Stimulated activated naive CD4-positive, alpha-beta T cell treated with Interleukin-2 at 50 U/mL for 16 hours (primary cell): ENCODE data around the gene DBR1.
A peak's percentile ranks its signal among the peaks of the same experiment; 100 is the strongest.
"Not testable (repeated sequence)": the region's sequence is repeated elsewhere in the genome, so short reads cannot be mapped to it uniquely, and the experiment has no call there.

Experiments used
- DNase-seq: peaks from one replicate; lab custom pipeline; 2025; lab: John Stamatoyannopoulos, UW

The DBR1 gene

DNA sequence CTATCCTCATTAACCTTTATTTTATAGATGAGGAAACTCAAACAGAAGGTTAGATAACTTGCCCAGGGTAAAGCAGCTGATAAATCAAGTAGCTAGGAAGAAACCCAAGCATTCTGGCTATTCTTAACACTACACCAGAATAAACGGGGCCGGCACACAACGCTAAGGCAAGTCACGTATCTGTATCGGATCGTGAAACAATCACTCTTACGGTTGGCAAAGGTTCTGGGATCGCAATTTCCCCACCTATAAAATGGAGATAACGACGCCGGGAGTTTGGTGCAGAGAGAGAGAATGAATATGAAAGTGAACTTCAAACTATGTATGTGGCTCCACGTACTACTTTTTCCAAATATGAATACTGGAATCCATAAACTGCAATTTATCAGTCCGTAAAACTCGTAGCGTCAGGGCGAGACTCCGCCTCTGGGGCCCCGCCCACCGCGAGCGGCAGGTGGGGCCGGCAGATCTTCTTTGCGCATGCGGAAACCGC lies 12.1 kb upstream of the DBR1 start:
- DNase-seq: peak; percentile 88

DNA sequence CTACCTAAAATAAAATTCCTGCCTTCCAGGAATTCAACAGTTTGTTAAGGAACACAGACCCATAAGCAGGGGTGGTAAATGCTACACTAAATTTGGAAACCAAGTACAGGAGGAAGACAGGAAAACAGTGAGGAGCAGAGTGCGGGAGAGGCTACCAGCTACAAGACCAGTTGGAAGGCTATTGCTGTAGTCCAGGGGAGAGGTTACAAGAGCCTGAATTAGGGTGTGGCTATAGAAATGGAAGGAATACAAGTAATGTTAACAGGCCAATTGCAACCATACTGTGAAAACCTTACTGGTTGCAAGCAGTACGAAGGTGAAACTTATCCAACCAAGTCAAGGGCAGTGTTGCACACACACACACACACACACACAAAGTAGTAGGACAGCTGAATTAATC lies 11.5 kb upstream of the DBR1 start:
- no peak for DNase-seq

DNA sequence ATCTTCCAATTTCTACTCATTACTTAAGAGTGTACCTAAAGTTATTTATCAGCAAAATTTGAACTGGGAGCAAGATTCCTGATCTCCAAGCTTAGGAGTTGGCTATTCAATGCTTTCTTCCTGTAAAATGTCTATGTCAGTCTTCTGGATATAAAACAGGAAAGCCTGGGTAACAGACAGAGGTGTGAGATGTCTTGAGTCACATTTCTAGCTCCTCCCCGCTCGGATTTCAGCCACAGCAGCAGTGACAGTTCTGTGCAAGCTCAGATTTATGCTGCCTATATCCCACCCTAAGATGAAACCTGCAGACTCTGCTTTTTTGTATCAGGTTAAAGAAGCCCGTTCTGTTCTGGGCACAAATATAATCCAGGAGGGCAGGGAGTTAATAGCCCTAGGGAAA lies 10.3 kb upstream of the DBR1 start:
- no peak for DNase-seq

DNA sequence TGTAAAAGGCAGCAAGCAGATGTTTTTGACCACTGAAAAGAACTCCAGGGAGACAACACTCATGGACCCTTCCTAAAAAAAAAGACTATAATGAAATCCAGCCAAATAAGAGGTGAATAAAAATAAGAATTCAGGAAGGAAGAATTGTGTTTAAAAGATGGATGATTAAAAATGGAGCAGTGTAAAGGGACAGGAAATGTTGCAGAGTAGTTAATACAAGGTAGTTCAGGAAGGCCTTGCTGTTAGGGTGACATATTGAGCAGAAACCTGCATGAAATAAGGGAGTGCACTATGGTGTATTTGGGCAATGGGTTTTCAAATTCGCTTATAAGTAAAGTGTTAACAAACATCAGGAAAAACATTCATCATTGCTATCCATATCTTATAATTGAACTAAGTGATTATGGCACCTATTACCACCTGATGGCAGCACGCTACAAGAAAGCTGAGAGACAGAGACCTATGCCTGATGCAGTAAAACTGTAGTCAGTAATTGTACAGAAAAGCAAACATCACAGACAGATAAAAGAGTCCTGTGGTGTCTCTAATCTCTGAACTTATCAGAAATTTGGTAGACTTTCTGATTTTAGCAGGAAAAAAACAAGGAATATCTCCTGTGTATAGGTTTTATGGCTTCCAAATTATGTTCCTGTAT lies 5.8 kb upstream of the DBR1 start:
- DNase-seq: no peak

DNA sequence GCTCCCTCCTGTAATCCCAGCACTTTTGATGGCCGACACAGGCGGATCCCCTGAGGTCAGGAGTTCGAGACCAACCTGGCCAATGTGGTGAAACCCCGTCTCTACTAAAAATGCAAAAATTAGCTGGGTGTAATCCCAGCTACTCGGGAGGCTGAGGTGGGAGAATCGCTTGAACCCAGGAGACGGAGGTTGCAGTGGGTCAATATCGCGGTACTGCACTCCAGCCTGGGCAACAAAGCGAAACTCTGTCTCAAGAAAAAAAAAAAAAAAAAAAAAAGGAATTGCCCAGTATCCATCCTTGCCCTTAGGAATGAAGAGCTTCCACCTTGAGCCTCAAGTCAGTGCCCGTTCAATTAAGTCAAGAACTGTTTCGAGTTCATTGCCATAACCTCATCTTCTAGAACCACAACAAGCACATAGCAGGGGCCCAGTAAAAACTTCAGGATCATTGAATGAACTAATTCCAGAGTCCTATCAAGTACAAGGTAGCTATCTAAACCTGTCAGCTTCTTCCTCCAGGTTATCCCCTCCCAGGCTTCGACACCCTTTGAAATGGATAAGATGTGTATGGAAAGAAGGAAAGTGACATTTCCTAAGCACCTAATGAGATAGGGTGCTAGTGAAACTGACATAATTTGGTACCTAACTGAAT lies 826 bp downstream of the DBR1 start:
- DNase-seq: no peak

DNA sequence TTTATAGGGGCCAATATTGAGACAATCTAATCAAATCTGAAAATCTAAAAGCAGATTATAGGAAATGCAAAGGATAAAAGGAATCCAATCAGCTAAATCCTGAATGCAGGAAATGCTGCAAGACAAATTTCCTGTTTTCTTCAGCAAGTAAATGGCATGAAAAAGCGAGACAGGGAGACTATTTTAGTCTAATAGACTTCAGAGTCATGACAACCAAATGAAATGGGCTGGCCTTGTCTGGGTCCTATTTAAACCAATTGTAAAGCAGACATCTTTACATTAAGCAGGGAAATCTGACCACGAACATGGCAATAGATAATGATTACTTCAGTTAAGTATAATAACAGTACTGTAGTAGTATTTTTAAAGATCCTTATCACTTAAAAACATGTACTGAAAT lies 2.1 kb downstream of the DBR1 start:
- no peak for DNase-seq

DNA sequence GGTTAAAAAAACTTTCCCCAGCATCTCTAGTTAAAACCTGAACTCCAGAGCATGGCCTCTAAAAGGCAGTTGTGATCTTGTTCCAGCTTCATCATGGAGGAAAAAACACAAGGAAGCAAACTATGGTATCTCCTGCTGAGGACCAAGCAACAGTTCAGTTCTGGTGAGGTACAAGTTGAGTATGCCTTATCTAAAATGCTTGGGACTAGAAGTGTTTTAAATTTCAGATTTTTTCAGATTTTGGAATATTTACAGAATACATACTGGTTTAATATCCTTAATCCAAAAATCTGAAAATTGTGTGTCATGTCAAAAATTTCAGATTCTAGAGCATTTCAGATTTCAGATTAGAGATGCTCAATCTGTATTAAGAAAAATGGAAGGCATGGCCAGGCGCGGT lies 9.7 kb downstream of the DBR1 start:
- no peak for DNase-seq

DNA sequence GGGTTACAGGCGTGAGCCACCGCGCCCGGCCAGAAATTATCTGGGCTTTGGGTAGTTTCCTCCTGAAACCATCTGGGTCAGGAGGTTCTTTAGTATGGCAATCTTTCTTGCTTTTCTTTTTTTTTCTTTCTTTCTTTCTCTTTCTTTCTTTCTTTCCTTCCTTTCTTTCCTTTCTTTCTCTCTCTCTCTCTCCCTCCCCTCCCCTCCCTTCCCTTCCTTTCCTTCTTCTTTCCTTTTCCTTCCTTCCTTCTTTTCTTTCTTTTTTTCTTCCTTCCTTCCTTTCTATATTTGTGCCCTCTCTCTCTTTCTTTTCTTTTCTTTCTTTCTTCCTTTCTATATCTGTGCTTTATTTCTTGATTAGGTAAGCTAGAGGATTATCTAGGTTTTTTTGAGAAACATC lies 17.0 kb downstream of the DBR1 start:
- no peak for DNase-seq

DNA sequence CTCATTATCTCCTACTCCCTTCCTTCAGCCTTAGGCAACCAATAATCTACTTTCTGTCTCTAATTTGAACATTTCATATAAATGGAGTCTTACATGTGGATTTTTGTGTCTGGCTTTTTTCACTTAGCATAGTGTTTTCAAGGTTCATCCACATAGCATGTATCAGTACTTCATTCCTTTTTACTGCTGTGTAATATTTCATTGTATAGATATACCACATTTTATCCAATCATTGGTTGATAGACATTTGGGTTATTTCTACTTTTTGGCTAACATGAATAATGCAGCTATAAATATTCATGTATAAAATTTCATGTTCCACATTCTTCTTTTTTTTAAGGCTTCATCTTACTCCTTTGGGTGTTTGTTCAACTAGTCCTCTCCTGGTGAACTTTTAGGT lies 20.2 kb downstream of the DBR1 start:
- DNase-seq: no peak

DNA sequence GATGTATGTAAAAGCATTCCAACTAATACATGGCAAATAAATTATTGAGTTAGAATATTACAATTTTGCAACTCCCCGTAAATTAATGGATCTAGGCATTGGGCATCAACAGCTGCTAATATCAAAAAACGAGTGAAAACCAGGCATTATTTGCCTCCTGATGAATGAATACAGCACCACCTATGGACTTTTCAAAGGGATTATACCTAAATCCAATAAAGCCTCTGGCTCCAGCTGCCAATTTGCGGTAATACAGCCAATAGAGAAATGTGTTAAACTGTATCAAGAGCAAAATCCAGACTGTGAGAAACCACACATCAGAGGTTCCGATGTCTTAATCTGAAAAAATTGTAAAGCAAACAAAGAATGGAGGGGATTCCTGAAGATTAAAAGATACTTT lies 26.2 kb downstream of the DBR1 start:
- DNase-seq: no peak

DNA sequence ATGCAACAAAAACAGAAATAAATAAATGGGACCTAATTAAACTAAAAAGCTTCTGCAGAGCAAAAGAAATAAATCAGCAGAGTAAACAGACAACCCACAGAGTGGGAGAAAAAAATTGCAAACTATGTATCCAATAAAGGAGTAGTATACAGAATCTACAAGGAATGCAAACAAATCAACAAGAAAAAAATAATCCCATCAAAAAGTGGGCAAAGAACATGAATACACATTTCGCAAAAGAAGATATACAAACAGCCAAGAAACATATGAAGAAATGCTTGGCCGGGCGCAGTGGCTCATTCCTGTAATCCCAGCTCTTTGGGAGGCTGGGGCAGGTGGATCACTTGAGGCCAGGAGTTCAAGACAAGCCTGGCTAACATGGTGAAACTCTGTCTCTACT lies 32.5 kb downstream of the DBR1 start:
- DNase-seq: not testable (repeated sequence)

DNA sequence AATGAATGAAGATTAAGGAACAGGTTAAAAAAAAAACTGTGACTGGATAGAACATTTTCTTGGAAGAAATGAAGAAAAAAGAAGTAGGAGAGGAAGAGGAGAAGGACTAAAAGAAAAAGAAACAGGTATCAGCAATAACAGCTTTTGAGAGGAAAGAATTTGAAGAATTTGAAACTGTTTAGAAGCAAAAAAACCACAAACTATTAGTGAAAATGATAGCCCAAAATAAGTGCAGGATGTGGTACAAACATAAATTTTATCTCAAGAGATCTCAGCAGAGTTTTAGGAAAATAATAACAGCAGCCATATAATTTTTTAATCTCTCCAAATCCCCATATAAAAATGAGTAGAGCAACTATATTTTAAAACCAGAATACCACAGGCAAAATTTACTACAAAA lies 33.8 kb downstream of the DBR1 start:
- no peak for DNase-seq

DNA sequence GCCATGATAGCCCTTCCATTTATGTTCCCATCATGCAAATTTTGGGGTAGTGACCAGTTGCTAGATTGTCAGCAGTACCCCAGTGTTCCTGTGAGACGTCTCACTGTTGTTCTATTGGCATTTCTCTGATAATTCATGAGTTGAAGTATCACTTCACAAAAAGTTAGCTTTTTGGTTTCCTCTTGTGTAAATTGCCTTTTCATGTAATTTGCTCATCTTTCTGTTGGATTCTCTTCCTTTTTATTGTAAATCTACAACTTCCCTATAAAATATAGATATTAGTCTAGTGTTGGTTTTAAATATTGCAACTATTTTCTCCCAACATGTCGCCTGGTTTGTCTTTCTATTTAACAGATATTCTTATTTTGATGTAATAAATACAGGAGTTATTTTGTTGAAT lies 35.0 kb downstream of the DBR1 start:
- no peak for DNase-seq

DNA sequence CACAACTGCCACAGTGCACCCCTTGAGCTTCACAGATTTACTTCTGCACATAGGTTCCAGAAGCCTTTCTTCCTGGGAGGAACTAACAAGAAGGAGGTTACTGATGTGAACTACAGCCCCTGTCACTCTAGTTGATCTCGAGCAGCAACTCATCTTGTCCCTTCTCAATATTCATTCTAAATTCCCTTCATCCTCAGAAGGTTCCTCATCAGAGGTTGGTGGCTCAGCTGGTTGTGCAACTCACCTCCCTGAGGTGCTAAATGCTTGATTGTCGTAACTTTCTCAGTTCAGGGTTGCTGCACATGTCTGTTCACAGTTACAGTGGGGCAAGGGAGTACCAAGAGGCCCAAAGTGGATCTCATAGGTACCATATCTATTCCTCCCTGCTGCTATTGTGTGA lies 36.9 kb downstream of the DBR1 start:
- no peak for DNase-seq

DNA sequence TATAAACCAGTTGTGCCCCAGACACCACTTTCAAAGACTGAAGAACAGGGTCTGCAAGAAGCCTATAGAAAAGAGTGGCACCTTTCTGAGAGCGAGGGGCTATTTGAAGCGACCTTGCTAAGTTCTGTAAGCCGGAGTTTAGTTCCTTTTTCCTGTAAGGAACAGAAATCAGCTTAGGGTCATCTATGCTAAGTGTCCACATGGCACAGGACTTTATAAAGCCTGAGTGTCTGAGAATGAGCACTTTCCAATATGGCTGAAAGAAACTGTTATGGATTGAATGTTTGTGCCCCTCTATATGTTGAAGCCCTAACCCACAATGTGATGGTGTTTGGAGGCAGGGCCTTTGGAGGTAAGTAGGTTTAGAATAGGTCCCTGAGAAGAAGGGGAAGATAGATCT lies 38.5 kb downstream of the DBR1 start:
- no peak for DNase-seq

DNA sequence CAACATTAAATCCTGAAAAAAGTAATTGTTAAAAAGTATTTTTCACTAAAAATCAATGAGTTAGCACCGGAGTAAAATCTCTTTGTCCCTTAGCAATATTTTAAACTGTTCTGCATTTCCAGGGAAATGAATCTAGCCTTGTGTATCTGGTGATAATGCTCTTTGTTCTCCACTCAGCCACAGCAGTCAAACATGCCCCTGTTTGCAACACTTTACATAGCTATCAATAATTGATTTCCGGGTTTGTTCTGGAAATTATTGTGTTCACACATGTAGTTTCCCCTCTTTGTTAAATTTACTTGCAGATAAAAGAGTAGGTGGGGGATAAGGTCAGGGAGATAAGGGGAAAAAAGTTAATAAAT lies 38.9 kb downstream of the DBR1 start:
- no peak for DNase-seq

DNA sequence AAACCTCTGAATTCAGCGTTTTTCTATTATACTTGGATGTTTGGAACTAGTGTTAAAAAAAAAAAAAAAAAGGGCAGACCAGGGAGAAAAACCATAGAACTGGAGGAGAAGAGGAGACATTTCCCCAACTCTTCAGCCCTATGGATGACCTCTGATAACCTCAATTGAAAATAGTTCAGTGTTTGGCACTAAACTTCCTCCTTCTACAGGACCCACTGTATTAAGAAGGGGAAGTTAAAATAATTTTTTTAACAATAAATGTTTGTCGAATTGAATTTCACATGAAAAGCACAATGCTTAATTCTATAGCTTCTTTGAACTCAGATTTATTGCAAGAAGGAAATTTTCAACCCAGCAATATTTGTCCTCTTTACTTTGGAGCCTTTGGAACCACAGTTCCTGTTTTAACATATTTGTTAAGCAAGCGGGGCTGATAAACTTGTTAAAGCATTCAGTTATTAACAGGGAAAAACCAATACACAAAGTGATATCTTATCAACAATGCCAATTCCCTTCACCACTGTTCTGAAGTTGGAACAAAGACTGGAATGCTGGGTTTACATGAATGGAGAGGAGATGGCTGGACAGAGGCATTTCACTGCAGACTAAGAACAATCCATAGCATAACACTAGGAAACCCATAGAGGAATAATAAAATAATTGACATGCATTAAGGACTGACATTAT lies 39.4 kb downstream of the DBR1 start:
- no peak for DNase-seq

DNA sequence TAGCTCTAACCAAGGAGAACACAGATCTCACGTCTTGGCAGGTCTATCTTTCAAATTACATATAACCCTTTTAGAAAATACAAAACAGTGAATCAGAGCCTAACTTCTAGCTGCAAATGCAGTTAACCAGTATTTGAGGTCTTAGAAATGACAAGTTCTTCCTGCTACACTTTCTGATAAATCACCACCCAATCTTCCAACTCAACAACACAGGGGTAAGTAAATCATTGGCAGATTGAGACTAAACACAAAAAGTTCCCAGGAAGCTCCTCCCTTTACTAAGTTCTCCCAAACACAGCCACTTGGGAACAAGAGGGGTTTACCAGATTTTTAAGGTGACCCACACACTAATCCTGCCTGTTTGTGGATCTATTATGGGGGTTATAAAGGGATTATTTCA lies 42.5 kb downstream of the DBR1 start, which contains the start of gene A4GNT:
A4GNT (minus strand) TSS at position 152 of the 400 bp plus-strand sequence. CDS start 1,134 bp downstream, outside the sequence.
- DNase-seq: no peak

DNA sequence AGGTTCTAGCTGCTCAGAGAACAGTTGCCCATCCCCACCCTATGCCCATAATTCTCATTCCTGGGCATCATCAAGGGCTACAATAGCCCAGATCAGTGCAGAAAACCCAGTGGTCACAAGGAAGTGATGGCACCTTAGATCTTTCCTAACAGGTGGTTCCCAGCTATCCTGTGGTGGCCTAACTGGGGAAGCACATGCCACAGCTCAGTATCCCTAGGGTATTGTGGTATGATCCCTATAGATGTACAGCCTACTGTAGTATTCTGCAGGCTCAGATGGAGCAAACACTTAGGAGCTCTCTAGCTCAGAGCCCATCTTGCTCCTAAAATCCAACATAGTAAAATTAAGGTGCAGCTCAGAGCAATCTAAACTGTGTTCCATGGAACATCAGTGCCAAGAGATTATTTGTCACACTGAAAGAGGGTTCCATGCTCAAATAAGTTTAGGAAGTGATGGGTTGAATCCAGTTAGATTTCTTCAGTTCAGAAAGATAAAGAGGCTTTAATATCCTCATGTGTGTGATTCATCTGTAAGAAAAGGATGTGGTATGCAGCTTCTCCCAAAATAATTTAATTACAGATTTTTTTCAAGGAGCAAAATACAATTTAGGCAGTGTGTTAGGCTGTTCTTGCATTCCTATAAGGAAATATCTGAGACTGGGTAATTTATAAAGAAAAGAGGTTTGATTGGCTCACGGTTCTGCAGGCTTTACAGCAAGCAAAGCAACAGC lies 46.9 kb downstream of the DBR1 start:
- no peak for DNase-seq

DNA sequence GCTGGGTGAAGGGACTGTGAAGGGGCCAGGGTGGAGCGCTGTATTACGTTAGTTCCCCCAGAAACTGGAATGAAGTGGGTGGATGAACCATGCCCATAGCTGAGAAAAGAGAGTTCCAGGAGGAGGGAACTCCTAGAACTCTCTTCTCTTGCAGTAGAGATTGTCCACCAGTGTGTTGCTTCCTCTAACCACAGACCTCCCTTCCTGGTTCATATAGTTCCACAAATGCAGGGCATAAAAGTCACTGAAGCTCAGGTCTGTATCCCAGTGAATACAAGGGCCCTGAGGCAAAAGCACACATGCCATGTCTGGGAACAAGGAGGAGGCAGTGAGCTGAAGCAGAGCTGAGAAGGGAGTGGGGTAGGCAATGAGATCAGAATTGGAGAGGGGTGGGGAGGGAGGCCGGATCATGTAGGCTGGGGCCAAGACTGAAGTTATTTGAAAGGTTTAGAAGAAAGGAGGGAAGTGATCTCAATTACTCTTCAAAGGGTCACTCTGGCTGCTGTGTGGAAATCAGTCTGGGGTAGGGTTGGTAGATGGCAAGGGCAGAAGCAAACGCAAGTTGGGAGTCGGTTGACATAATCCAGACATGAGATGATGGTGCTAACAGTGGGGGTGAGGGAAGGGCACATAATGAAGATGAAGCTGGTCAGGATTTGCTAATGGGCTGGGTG lies 49.0 kb downstream of the DBR1 start:
- DNase-seq: no peak

DNA sequence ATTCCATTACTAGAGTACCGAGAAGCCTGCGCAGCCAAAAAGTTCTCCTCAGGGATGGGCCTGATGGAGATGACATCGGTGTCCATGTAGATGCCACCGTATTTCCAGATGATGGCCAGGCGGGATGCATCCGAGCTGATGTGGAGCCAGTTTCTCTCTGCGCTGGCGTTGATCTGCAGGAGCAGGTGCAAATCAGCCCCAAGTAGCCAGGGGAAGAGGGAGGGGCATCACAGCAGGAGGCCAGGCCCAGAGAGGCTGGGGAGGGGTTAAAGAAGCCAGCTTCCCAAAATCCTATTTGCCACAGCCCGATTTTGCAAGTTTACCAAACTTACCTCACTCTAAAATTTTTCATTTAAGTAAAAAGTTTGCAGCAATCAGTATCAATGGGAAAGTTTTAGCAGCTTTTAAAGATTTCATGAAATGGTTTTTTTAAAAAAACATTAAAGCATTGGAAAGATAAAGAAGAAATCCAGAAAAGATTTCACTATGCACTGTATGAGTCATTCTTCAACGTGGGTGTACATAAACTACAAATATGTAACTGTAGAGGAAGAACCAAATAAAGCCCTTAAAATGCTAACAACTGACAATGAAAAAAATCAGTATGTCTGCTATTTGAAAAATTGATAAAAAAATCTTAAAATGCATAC lies 49.9 kb downstream of the DBR1 start:
- no peak for DNase-seq

DNA sequence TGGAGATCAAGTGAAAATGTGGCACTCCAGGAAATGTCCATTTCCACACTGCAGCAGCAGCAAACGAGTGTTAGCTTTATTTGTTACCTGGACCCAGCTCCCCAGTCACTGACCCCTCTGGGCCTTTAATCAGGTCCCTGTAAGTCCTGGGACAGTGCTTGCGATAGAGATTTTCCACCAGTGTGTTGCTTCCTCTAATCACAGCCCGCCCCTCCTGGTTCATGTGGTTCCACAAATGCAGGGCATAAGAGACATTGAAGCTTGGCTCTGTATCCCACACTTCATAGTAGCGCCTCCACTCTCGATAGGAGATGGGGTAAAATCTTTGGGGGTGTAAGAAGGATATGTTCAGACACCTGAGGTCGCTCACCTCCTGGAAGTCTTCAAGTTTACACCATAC lies 50.5 kb downstream of the DBR1 start:
- no peak for DNase-seq
